Measurements from ENCODE around the gene ZNF775. TPM values are rescaled to one million over a fixed set of nuclear protein-coding genes. Genes with fewer than 3 reads are reported as not detected.
A peak's percentile ranks its signal among the peaks of the same experiment; 100 is the strongest.

The ZNF775 gene
- total RNA-seq, 2 donors from 2014 or later = 11.0 to 11.3 TPM

- H3K4me3 ChIP-seq = no peak overlapping the region
- DNase-seq = no peak
- TF ChIP-seq CTCF (IDR thresholded peaks at IDR 0.05) = no peak
- H3K4me1 ChIP-seq = peaks cover 6% of the 10 kb centered on the region
- no peaks in the 10 kb centered on the region for H3K9me3 ChIP-seq
- H3K9ac ChIP-seq (ENCODE audit: low read depth in 2 of 2, low read length in 2 of 2) = peak overlapping the region in 1 of 2 donors; percentile 31
- intact Hi-C loops (cut with DNase I) = no loop called here
- peak overlapping the region; percentile 34 for H3K27ac ChIP-seq
- H3K27me3 ChIP-seq = no peaks in the 10 kb centered on the region
- H3K36me3 ChIP-seq = no peaks in the 10 kb centered on the region
Observed at GRCh38 chr7:150365673-150366398, 13.3 kb upstream of the ZNF775 start.

- Histone ChIP-seq H3K27ac (peak overlapping the region; percentile 97), H3K9ac (ENCODE audit: low read depth in 2 of 2, low read length in 2 of 2) (peak overlapping the region; percentile 85 to 93), H3K36me3 (no peaks in the 10 kb centered on the region), H3K9me3 (no peaks in the 10 kb centered on the region), H3K4me3 (peak overlapping the region; percentile 65), H3K27me3 (no peaks in the 10 kb centered on the region), H3K4me1 (peaks cover 11% of the 10 kb centered on the region)
- intact Hi-C loops (cut with DNase I) = no loop called here
- no peak for DNase-seq
- no peak for TF ChIP-seq CTCF (IDR thresholded peaks at IDR 0.05)
Observed at GRCh38 chr7:150367677-150368095, 11.4 kb upstream of the ZNF775 start.

- intact Hi-C loops (cut with DNase I) = no loop called here
- Histone ChIP-seq H3K27me3 (no peaks in the 10 kb centered on the region), H3K4me3 (peak within 1 kb of the TSS; percentile 65), H3K4me1 (peaks cover 11% of the 10 kb centered on the region), H3K36me3 (no peaks in the 10 kb centered on the region), H3K9me3 (no peaks in the 10 kb centered on the region), H3K9ac (ENCODE audit: low read depth in 2 of 2, low read length in 2 of 2) (peak within 1 kb of the TSS; percentile 93 to 99), H3K27ac (peak within 1 kb of the TSS; percentile 97)
- DNase-seq = peak; percentile 95
- TF ChIP-seq CTCF (IDR thresholded peaks at IDR 0.05) = no peak
Observed at GRCh38 chr7:150368096-150368883, 10.8 kb upstream of the ZNF775 start, which contains the start of gene REPIN1. TSS of gene REPIN1 (plus strand) at chr7:150368822. CDS start at chr7:150369712, 890 bp downstream.

- no peak for TF ChIP-seq CTCF (IDR thresholded peaks at IDR 0.05)
- Histone ChIP-seq H3K27me3 (no peaks in the 10 kb centered on the region), H3K9ac (ENCODE audit: low read depth in 2 of 2, low read length in 2 of 2) (peak overlapping the region; percentile 93 to 99), H3K27ac (peak overlapping the region; percentile 97), H3K36me3 (no peaks in the 10 kb centered on the region), H3K4me1 (peaks cover 11% of the 10 kb centered on the region), H3K9me3 (no peaks in the 10 kb centered on the region), H3K4me3 (peak overlapping the region; percentile 65)
- intact Hi-C loops (cut with DNase I) = no loop called here
- DNase-seq = peak; percentile 67
Observed at GRCh38 chr7:150368884-150369747, 10.0 kb upstream of the ZNF775 start.

Measured in colonic mucosa (tissue), 4 donors.